Measurements from ENCODE around the gene AHCYL1. TPM values are rescaled to one million over a fixed set of nuclear protein-coding genes. Genes with fewer than 3 reads are reported as not detected.

AHCYL1 gene
- total RNA-seq, 1 experiment from 2014 or later: 26.3 TPM

DNA sequence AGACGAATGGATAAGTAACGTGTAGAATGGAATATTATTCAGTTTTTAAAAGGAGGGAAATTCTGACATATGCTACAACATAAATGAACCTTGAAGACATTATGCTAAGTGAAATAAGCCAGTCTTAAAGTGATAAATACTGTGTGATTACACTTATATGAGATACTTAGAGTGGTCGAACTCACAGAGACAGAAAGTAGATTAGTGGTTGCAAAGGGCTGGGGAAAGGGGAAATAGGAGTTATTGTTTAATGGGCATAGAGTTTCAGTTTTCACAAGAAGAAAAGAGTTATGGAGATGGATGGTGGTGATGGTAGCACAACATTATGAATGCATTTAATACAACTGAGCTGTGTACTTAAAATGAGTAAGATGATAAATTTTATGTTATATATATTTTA lies 14.7 kb upstream of the AHCYL1 start:
- in situ Hi-C loops (cut with HindIII; ENCODE audit: low pct_unique_long_range_greater_than_20kb, low sequenced_read_pairs): no loop called here
- DNase-seq (ENCODE audit: low read depth): no peak

DNA sequence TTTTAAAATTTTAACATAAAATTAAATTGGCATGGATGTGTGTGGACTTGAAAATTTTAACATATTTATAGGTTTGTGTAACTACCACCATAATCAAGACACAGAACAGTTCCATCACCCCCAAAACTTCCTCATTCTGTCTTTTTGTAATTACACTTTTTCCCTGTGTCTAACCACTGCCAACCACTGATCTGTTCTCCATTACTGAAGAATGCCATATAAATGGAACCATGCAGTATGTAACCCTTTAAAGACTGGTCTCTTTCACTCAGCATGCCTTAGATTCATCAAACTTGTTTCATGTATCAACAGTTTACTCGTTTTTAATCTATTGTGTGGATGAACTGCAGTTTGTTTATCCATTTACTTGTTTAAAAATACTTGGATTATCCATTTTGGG lies 13.0 kb upstream of the AHCYL1 start:
- in situ Hi-C loops (cut with HindIII; ENCODE audit: low pct_unique_long_range_greater_than_20kb, low sequenced_read_pairs): no loop called here
- no peak for DNase-seq (ENCODE audit: low read depth)

DNA sequence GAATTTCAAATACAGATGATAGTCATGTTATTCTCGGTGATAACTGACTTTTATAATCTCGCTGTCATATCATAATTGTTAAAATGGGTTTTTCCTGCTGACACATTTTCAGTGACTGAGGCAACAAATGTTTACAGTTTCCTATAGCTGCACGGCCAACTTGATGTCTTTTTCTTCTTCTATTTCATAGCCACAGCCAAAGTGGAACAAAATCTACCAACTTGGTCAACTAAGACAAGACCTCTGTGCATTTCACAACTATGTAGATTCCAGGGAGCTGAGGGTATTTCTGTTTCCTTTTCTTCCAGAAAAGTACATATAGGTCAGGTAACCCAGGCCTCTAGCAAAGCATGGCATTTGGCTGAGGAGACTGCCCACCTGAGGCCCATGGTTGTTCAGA lies 10.4 kb upstream of the AHCYL1 start:
- DNase-seq (ENCODE audit: low read depth): no peak
- in situ Hi-C loops (cut with HindIII; ENCODE audit: low pct_unique_long_range_greater_than_20kb, low sequenced_read_pairs): no loop called here

DNA sequence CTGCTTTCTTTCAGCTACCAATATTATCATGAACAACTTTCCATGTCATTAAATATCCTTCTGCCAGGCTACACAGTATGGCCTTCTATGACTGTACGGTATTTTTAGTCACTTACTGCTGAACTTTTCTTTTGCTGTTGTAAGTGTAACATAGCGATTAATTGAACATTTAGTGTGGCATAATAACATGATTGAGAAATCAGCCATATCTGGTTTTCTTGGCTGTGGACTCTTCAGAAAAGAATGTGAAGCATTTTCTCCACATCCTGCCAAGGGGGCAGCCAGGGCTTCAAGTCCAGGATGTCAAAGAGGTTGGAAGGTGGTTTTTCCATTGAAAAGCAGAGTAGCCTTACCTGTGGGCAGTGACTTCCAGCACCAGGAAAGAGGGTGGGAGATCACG lies 8.8 kb upstream of the AHCYL1 start:
- in situ Hi-C loops (cut with HindIII; ENCODE audit: low pct_unique_long_range_greater_than_20kb, low sequenced_read_pairs): no loop called here
- DNase-seq (ENCODE audit: low read depth): peak; percentile 39

DNA sequence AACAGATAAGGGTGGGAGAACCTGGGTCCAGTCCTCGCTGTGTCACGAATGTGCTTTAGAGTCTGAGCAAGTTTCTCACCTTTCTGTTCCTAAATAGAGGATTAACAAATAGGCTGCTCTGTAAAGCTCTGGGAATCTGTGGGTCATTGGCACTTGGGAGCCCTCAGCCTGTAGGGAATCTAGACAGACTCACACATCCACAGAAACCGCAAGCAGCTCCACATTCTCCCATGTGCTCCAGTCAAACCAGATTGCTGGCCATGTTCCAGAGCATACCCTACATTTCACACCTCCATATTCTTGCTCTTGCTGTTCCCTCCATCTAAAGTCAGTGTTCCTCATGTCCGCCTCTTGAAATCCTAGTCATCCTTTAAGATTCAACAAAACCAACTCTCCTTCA lies 7.8 kb upstream of the AHCYL1 start:
- in situ Hi-C loops (cut with HindIII; ENCODE audit: low pct_unique_long_range_greater_than_20kb, low sequenced_read_pairs): no loop called here
- no peak for DNase-seq (ENCODE audit: low read depth)

DNA sequence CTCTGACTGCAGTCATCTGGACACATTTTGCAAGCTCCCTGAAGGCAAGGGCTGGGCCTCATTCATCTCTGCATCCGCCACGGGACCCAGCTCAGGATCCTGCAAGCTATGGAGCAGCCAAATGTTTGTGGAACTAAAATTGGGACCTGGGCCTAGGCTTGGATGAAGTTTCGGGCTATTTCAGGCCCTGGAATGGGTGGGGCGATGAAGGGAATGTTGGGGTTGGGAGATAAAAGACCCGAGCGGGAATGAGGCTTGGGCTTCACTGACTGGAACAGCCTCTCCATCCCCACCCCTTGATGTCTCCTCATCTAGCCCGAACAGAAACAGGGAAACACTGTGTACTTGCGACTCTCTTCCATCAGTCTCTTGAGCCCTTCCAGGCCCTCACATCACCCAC lies 7.3 kb upstream of the AHCYL1 start:
- in situ Hi-C loops (cut with HindIII; ENCODE audit: low pct_unique_long_range_greater_than_20kb, low sequenced_read_pairs): no loop called here

DNA sequence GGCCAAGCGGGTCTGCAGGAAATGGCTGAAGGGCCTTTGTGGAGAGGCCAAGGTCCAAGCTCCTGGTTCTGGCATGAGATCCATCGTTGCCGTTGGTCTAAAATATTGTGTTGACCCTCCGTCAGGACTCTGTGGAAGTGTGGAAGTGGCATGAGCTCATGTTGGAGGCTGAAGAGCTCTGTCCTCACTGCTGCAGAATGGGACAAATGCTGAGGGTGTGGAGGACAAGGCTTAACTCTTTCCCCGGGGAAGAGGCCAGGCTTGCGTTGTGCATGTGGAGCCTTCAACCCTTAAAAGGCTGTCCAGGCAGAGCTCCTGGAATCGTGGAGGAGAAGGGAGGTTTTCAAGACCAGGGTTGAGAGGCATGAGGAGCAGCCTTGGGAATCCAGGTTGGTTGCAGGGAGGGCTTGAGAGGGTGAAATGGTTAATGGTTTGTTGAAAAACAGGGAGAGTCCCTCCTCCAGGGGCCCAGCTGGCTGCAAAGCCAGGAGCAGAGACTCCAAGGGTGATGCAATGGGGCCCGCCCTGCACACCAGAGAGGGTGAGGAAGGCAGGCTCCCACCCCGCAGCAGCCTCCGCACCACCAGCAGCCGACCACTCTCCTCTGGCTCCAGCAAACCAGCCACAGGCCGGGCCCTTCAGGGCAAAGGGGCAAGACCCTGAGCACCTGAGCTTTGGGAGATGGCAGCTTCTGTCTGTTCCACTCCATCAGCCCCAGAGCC lies 6.7 kb upstream of the AHCYL1 start:
- in situ Hi-C loops (cut with HindIII; ENCODE audit: low pct_unique_long_range_greater_than_20kb, low sequenced_read_pairs): no loop called here
- no peak for DNase-seq (ENCODE audit: low read depth)

More for the DNA sequence above, 7.3 kb upstream of the AHCYL1 start:
- DNase-seq (ENCODE audit: low read depth): no peak

DNA sequence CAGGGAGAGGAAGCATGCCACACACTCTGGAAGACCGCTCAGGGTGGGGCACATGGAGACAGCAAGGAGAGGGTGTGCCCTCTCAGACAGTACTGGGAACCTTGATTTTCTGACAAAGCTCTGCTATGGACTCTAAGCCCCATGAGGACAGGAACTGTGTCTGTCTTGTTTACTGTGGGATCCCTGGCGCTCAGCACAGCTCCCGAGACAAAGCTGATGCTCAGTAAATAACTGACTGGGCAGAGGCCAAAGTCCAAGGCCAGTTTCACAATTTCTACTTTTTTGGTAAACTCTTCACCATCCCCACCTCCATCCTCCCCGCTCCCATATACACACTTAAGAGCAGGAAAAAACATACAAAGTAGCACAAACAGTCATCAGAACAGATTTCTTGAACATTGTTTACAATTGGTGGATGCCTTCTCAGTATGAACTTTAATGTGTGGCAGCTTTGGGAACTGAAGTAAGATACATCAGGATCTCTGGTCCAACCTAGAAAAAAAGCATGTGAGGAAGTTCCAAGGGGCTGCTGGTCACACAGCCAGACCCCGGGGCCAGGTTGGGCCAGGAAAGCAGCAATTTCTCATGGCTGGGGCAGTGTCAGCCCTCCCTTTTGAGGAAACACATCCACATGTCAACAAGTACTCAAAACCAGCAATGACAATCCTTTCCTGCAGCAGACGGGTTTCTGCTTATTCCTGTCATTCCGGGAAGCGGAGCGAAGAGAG lies 5.6 kb upstream of the AHCYL1 start:
- in situ Hi-C loops (cut with HindIII; ENCODE audit: low pct_unique_long_range_greater_than_20kb, low sequenced_read_pairs): no loop called here

DNA sequence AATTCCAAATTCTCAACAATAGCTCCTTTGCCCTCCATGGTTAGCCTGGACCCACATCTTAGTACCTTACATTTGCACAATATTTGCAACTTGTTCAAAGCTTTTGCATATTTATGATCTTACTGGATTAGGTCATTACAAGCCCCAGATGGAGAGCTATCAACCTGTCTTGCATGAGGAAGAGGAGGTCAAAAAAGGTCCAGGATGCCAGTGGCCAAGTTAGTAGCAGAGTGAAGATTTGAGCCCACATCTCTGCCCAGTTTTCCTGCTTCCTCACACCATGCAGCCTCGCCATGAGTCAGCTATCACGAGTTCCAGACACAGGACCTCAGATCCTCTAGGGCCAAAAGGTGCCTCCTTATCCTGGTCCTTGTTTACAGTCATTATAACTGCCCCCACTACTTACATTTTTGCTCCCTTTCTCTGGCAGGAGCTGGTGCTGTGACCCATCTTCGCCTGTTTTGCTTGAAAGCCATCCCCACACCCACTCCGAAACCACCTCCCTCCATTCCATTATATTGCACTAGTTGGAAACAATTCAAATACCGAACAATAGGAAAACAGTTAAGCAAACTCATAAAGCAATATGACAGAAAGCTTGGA lies 5.0 kb upstream of the AHCYL1 start:
- in situ Hi-C loops (cut with HindIII; ENCODE audit: low pct_unique_long_range_greater_than_20kb, low sequenced_read_pairs): no loop called here
- DNase-seq (ENCODE audit: low read depth): peak; percentile 70

More for the DNA sequence above, 5.6 kb upstream of the AHCYL1 start:
- no peak for DNase-seq (ENCODE audit: low read depth)

DNA sequence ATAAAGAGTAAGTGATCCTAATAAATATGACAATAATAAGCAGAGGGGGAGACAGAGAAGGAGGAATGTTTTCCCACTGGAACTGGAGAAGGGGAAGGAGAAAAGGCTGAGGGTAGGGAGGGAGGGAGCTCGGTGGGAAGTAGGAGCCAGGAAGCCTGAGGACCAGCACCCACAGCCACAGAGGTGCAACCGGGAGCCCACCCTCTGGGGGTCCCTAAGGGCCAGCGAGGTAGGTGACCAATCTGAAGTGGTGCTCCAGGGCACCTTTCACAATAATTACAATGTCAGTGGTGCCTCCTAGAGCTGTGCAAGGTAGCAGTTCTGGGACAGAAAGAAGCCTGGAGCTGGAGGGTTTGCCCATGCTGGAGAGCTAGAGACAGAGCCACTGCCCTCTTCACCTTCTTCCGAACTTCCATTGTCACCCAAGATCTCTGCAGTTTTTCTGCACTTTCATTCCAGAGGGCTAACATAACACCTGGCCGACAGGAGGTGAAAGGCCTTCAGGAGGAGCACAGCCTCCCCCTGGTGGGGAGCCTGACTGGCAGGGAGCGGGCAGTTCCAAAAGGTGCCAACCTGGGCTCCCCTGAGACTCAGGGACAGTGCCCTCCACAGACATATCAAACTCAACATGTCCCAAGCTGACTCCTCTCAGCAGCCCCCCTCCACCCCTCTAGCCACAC lies 4.1 kb upstream of the AHCYL1 start:
- DNase-seq (ENCODE audit: low read depth): peak; percentile 49
- in situ Hi-C loops (cut with HindIII; ENCODE audit: low pct_unique_long_range_greater_than_20kb, low sequenced_read_pairs): no loop called here

DNA sequence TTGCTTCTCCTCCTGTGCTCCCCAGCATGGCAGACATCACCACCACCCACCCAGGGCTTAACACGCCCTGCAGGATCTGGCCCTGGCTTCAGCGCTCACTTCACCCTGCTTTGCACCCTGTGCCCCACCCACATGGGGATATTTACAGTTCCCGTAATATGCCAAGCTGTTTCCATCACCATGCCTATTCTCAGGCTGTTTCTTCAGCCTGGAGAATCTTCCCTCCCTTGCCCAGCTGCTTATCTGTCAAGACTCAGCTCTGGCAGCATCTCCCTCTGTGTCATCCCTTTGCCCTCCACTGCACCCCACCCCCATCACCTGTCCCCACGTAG lies 3.6 kb upstream of the AHCYL1 start:
- no peak for DNase-seq (ENCODE audit: low read depth)
- in situ Hi-C loops (cut with HindIII; ENCODE audit: low pct_unique_long_range_greater_than_20kb, low sequenced_read_pairs): no loop called here

DNA sequence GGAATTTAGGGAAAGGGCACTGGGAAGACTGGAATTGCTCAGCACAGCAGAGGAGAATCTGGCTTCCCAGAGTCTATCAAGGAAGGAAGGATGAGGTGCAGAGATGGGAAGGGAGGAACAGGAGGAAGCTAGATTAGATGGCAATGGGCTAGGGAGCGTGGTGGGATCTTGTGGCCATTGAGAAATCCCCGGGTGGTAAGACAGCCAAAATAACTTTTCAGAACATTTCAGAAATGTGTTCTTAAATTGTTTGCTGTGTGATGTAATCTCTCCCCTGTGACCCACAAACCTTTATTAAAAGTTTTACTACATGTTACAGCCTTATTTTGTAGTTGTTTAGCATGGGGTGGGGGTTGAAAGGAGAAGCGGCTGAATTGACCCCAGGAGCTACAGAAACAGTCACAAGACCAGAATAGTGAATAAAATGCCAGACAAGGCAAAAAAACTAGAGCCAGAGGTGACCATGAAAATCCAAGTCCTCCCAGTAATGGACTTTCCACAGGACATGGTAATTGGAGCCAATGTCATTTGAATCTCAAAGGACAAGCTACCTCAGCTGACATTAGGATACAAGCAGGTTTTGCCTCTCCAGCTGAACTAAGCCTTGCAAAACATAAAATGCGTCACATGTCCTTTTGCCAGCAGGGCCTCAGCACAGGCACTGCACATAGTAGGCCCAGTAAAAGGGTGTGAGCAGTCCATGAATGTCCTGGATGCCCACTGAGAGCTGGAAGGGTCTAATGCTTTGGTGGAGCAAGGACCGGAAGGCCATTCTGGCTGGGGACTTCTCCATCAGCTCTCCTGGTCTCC lies 980 bp upstream of the AHCYL1 start:
- no peak for DNase-seq (ENCODE audit: low read depth)
- in situ Hi-C loops (cut with HindIII; ENCODE audit: low pct_unique_long_range_greater_than_20kb, low sequenced_read_pairs): no loop called here

DNA sequence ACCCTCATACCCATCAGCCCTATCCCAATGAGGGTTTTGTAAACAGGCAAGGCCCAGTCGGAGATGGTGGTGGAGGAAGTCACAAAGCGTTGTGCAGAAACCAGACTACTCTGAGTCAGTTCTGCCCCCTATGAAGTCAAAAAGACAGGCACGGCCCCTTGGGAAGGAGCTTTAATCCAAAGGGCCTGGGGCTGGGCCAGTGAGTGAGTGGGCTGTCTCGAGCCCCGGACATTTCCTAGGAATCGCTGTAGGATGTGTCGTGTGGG lies 442 bp upstream of the AHCYL1 start:
- in situ Hi-C loops (cut with HindIII; ENCODE audit: low pct_unique_long_range_greater_than_20kb, low sequenced_read_pairs): no loop called here
- DNase-seq (ENCODE audit: low read depth): no peak

DNA sequence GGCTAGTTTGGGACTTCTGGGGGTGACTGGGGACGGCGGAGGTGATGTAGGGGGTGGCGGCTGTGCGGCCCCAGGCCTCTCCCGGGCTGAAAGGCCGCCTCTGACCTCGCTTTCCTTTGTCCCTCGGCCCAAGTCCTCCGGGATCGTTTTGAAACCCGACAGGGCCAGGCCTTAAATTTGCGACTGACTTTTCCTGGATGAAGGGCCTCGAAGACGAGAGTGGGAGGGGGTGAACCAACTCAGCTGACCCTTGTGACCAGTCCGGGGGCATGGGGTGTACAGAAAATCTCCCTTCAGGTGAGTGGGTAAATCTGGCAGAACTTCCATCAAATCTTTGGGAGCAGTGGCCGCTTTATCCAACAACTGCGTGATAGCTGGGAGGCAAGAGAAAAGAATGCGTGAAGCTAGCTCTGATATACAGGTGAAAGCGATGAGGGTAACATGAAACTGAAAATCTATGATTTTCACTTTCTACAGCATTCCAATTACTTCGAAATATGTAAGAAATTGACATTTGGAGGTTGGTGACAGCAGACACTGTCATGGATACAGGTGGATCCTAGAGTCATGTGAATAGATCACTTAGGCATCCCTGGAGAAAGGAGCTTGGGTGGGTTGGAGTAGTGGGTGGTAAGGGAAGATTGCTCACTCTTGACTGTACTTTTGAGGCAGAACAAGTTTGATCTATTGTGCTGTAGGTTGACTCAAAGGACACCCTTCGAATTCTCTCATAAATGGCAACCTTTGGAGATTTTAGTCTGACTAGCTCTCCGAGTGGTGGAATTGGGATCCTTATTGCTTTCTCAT lies 885 bp downstream of the AHCYL1 start:
- in situ Hi-C loops (cut with HindIII; ENCODE audit: low pct_unique_long_range_greater_than_20kb, low sequenced_read_pairs): no loop called here
- DNase-seq (ENCODE audit: low read depth): no peak

DNA sequence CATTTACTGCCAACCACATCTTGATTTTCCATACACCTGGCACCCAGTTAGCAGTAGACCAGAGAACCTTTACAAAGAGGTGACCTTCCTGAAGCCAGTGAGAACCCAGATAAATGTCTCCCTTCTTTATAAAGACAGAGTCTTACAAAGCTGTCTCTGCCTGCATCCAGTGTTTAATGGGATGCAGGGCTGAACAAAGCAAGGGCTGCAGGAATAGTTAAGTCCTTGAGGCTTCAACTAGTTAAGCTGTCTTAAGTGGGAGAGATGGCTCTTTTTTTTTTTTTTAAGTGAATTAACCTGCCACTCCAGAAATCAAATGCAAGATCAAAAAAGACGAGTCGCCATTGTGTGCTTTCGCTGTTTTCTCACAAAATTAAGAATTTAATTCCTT lies 1.5 kb downstream of the AHCYL1 start:
- in situ Hi-C loops (cut with HindIII; ENCODE audit: low pct_unique_long_range_greater_than_20kb, low sequenced_read_pairs): no loop called here

DNA sequence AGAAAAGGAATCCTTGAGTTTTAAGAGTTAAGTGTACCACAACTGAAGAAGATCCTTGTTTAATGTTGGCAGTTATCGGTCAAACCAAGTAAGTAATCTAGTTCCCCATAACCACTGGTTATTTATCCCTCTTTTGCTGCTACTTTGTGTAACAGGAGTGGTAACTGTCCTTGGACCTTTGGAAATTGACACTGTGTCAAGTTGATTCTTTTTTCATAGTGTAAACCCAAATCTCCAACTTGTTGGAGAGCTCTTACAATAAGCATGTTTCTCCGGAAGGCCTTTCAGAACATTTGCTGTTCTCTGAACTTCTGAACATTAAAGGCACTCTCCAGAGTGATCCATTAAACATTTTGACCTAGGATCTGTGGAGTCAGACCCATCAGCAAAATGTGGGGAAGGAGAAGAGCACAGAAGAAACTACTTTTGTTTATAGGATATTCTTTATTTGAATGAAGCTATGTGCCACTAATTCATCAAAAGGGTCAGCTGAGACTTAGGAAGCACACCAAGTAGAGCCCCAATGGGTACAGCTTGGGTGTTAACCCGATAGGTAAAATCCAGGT lies 3.9 kb downstream of the AHCYL1 start:
- in situ Hi-C loops (cut with HindIII; ENCODE audit: low pct_unique_long_range_greater_than_20kb, low sequenced_read_pairs): no loop called here
- DNase-seq (ENCODE audit: low read depth): no peak

More for the DNA sequence above, 1.5 kb downstream of the AHCYL1 start:
- no peak for DNase-seq (ENCODE audit: low read depth)

DNA sequence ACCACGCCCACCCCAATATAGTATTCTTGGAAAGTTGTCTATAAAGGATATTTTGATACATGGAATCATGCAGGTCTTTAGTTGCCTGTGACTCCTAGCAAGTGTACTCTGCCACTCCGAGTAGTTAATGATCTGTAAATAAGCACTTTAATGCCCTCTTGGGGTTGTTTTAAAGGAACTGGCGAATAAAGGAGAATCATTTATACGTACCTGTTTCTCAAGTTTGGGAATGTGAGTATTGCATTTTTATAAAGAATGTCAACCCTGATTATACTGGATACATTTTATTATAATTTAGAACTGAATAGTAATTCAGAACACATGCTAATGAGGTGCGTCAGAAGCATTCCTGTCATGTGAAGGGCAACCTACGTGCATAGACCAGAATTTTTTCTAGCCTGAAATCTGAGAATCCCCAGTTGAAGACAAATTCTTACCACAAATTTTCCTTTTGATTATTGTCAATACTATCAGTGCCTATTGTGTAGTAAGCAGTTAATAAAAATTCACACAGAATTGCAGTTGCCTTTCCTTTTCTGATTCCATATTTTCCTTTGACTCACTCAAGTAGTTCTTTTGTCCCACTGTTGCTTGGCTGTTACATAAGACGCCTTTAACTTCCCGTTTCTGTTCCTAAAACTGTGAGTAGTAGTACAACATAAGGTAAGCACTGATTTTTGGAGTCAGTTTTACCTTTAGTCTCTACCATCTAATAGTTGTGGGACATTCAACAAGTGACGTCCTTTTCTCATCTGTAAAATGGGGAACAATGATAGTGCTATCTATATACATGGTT lies 5.1 kb downstream of the AHCYL1 start:
- in situ Hi-C loops (cut with HindIII; ENCODE audit: low pct_unique_long_range_greater_than_20kb, low sequenced_read_pairs): no loop called here
- DNase-seq (ENCODE audit: low read depth): no peak
